Type B pancreatic cell (in vitro differentiated cells): ENCODE data around the gene MYZAP. TPM values are rescaled to one million over a fixed set of nuclear protein-coding genes. Genes with fewer than 3 reads are reported as not detected.

Source experiments
- DNase-seq: peaks from one replicate; pipeline ENCODE4 v3.0.0; 2021; ENCODE audit warnings: mixed read lengths; ENCODE audit not compliant: unreplicated experiment; ENCODE audit errors: extremely low spot score
- H3K27ac Mint-ChIP-seq: 2 replicates; pipeline ENCODE4 v1.8.0; 2021; ENCODE audit warnings: mild to moderate bottlenecking, mixed read lengths
- H3K27me3 Mint-ChIP-seq: 2 replicates; pipeline ENCODE4 v1.8.0; 2021; ENCODE audit warnings: mixed read lengths
- H3K36me3 Mint-ChIP-seq: 2 replicates; pipeline ENCODE4 v1.8.0; 2021; ENCODE audit warnings: mixed read lengths
- H3K4me1 Mint-ChIP-seq: one replicate; pipeline ENCODE4 v1.8.0; 2021; ENCODE audit warnings: mixed read lengths; ENCODE audit not compliant: unreplicated experiment
- H3K4me3 Mint-ChIP-seq: 2 replicates; pipeline ENCODE4 v1.8.0; 2021; ENCODE audit warnings: mild to moderate bottlenecking, mixed read lengths
- H3K9me3 Mint-ChIP-seq: 2 replicates; pipeline ENCODE4 v1.8.0; 2021; ENCODE audit warnings: mixed read lengths
- total RNA-seq: library from RNA; stranded (reverse); gene quantifications from 2 replicates; pipeline ENCODE4 v1.2.1, GENCODE V29; 2021; ENCODE audit warnings: low replicate concordance
- TF ChIP-seq, protein P1 (sequence below): fragments of 200-600 bp; sonication (generic); conservative IDR thresholded peaks from 2 replicates; pipeline ENCODE4 v1.5.0; 2021; ENCODE audit warnings: antibody characterized with exemption, mild to moderate bottlenecking

MYZAP gene
- total RNA-seq, 1 donor from 2014 or later: 5.7 TPM

DNA sequence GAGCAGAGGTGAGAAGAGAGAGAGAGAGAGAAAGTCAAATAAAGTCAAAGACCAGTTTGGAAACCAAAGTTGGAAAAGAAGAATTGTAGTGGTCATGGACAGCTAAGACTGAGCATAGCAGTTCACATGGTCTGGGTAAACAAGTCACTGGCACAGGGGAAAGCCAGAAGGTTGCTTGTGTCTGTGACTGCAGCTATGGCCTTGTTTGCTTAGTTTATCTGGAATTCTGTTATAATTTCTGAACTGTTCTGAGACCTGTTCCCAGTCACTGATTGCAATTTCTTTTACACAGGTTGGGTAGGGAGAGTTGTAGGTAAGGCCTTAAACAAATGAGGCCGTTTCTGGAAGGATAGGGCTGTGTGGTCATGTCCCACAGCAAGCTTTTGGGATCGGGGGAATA lies 43.4 kb upstream of the MYZAP start:
- Mint-ChIP-seq H3K36me3 (peaks cover 10% of the 10 kb centered on the region), H3K27me3 (no peaks in the 10 kb centered on the region), H3K27ac (peak overlapping the region; percentile 84), H3K9me3 (no peaks in the 10 kb centered on the region), H3K4me3 (no peak overlapping the region), H3K4me1 (peaks cover 23% of the 10 kb centered on the region)
- no peak for DNase-seq
- TF ChIP-seq, protein P1, sequence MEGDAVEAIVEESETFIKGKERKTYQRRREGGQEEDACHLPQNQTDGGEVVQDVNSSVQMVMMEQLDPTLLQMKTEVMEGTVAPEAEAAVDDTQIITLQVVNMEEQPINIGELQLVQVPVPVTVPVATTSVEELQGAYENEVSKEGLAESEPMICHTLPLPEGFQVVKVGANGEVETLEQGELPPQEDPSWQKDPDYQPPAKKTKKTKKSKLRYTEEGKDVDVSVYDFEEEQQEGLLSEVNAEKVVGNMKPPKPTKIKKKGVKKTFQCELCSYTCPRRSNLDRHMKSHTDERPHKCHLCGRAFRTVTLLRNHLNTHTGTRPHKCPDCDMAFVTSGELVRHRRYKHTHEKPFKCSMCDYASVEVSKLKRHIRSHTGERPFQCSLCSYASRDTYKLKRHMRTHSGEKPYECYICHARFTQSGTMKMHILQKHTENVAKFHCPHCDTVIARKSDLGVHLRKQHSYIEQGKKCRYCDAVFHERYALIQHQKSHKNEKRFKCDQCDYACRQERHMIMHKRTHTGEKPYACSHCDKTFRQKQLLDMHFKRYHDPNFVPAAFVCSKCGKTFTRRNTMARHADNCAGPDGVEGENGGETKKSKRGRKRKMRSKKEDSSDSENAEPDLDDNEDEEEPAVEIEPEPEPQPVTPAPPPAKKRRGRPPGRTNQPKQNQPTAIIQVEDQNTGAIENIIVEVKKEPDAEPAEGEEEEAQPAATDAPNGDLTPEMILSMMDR: no peak

DNA sequence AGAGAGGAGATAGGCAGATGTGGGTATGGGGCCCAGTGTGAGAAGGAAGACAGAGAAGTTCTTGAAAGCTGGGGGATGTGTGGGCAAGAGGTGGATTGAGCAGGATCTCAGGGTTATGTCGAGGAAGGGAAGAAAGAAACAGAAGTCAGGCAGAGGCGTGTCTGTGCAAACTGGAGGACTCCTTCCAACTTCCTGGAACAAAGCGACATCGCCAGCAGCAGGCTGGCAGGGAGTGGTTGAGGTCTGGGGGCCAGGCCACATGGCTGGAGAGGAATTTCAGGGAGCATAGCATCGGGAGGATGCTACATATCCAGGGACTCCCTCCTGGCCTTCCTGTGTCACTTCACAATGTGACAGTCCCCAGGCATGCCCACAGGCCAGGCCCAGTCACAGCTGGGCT lies 42.9 kb upstream of the MYZAP start:
- TF ChIP-seq, protein P1: no peak
- Mint-ChIP-seq H3K9me3 (no peaks in the 10 kb centered on the region), H3K36me3 (peaks cover 10% of the 10 kb centered on the region), H3K4me3 (no peak overlapping the region), H3K4me1 (peaks cover 23% of the 10 kb centered on the region), H3K27ac (peak overlapping the region; percentile 84), H3K27me3 (no peaks in the 10 kb centered on the region)
- DNase-seq: no peak

DNA sequence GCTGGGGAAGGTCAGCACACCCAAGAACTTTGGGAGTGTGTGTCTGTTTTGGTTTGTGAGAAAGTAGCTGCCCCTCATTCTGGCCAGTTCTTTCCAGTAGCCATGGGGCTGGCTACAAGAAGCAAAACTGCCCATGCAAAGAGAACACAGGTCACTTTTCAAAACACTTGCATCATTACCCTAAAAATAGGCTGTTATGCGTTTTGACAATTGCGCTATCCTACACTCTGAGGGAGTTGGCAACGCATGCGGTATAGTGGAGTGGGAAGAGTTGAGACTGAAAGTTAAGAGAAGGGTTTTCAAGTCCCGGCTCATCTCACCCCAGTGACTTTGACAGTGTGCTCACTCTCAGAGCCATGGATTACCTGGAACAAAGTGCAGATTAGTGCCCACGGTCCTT lies 41.8 kb upstream of the MYZAP start:
- H3K36me3 Mint-ChIP-seq: peaks cover 10% of the 10 kb centered on the region
- no peaks in the 10 kb centered on the region for H3K9me3 Mint-ChIP-seq
- no peaks in the 10 kb centered on the region for H3K27me3 Mint-ChIP-seq
- H3K4me3 Mint-ChIP-seq: no peak overlapping the region
- H3K4me1 Mint-ChIP-seq: peaks cover 32% of the 10 kb centered on the region
- DNase-seq: no peak
- no peak overlapping the region for H3K27ac Mint-ChIP-seq
- TF ChIP-seq, protein P1: no peak

DNA sequence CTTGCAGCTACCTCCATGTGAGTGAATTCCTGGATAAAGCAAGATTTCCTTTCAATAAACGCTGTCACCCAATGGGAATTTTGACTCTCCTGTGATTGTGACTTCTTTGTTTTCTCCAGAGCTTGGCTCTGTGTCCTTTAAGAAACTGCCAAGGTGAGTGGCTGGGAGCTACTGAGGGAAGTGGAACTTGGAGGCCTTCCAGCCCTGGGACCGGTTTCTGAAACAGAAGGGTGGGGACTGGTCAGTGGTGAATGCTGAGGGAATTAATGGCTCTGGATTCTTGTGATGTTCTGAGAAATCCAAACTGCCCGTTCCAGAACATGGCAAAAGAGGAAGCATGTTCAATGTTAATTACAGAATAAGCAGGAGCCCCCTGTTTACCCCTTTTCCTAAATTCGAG lies 41.1 kb upstream of the MYZAP start:
- TF ChIP-seq, protein P1: no peak
- H3K36me3 Mint-ChIP-seq: peaks cover 10% of the 10 kb centered on the region

DNA sequence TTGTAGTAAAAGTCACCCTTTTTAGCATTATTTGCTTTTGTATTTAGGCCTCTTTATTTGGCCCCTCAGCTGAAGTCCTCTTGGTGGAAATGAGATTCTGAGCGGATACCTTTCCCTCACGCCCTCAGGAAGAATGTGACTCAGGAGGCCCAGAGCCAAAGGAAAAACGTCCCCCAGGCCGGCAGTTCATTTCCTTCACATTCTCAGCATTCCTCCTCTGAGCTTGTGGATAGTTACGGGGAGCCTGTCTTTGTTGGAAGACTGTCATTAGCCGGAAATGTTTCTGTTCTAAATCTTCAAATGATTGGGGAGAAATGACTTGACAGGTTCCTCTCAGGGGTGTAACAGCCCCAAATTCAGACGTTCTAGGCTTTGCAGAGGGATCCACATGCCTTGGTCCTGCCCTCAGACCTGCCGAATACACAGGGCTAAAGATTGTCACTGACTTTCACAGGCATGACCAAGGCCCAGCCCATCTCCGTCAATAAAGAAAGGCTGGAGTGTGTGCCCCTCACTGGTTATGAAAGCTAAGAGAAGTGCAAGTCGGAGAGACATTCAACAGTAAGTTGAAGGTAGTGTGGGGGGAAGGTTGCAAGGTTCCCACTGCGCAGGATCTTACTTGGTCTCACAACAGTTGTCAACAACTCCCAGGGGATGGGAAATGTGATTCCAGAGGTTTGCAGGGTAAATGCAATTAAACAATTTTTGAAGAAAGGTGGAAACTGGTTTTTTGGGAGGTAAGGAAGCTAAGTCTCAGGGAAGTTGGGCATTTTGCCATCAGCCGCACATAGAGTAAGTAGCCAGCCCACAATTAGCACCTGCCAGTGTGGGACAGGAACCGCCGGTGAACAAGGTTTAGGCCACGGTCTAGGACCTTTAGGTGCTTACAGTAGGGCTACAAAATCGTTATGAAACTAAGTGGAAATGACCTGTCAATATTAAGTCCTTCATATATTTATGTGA lies 39.7 kb upstream of the MYZAP start:
- peak overlapping the region; percentile 66 for H3K4me3 Mint-ChIP-seq
- H3K27me3 Mint-ChIP-seq: no peaks in the 10 kb centered on the region
- peaks cover 10% of the 10 kb centered on the region for H3K36me3 Mint-ChIP-seq
- H3K27ac Mint-ChIP-seq: peak overlapping the region; percentile 91
- no peak for DNase-seq
- no peaks in the 10 kb centered on the region for H3K9me3 Mint-ChIP-seq
- H3K4me1 Mint-ChIP-seq: peaks cover 40% of the 10 kb centered on the region
- TF ChIP-seq, protein P1: no peak

More for the DNA sequence above, 41.1 kb upstream of the MYZAP start:
- no peaks in the 10 kb centered on the region for H3K9me3 Mint-ChIP-seq
- DNase-seq: no peak
- H3K4me3 Mint-ChIP-seq: no peak overlapping the region
- H3K27ac Mint-ChIP-seq: peak overlapping the region; percentile 91
- no peaks in the 10 kb centered on the region for H3K27me3 Mint-ChIP-seq
- H3K4me1 Mint-ChIP-seq: peaks cover 39% of the 10 kb centered on the region
